SK-N-SH treated with all-trans-retinoic acid at 6 μM for 48 hours (cell line): ENCODE data around the gene MYO5B.

Experiments
- ATAC-seq: fragments of 200-7000 bp; cut with Tn5 transposase; 3 replicates; pipeline ENCODE4 v1.9.1; 2020; ENCODE audit warnings: mild to moderate bottlenecking, moderate library complexity
- ARNTL ChIP-seq: fragments of 450-650 bp; formaldehyde crosslinking; IDR thresholded peaks from 2 replicates; pipeline ENCODE4 v1.5.0; 2020; ENCODE audit warnings: low read depth, mild to moderate bottlenecking, moderate library complexity, borderline replicate concordance
- BACH2 ChIP-seq: fragments of 250-450 bp; sonication (Bioruptor Pico); IDR thresholded peaks from 2 replicates; pipeline ENCODE4 v1.9.0; 2021; ENCODE audit warnings: mild to moderate bottlenecking, borderline replicate concordance
- CREB5 ChIP-seq: fragments of 250-450 bp; sonication (Bioruptor Pico); IDR thresholded peaks from 2 replicates; pipeline ENCODE4 v1.5.1; 2020; ENCODE audit warnings: low read depth, mild to moderate bottlenecking, moderate library complexity
- CSDC2 ChIP-seq: fragments of 250-450 bp; sonication (Bioruptor Pico); IDR thresholded peaks from 2 replicates; pipeline ENCODE4 v1.5.0; 2020; ENCODE audit warnings: mild to moderate bottlenecking, moderate library complexity
- CSRNP3 ChIP-seq: fragments of 250-450 bp; sonication (Bioruptor Pico); IDR thresholded peaks from 2 replicates; pipeline ENCODE4 v1.5.1; 2021; ENCODE audit warnings: mild to moderate bottlenecking, moderate library complexity
- ESRRG ChIP-seq: fragments of 250-450 bp; sonication (Bioruptor Pico); IDR thresholded peaks from 2 replicates; pipeline ENCODE4 v1.6.1; 2021; ENCODE audit warnings: mild to moderate bottlenecking
- GLIS3 ChIP-seq: fragments of 250-450 bp; sonication (Bioruptor Pico); IDR thresholded peaks from 2 replicates; pipeline ENCODE4 v1.5.0; 2020; ENCODE audit warnings: mild to moderate bottlenecking, moderate library complexity
- ISL1 ChIP-seq: fragments of 250-450 bp; sonication (Bioruptor Pico); IDR thresholded peaks from 2 replicates; pipeline ENCODE4 v2.1.2; 2022; ENCODE audit warnings: mild to moderate bottlenecking, moderate library complexity
- PATZ1 ChIP-seq: fragments of 250-450 bp; sonication (Bioruptor Pico); IDR thresholded peaks from 2 replicates; pipeline ENCODE4 v1.8.0; 2020; ENCODE audit warnings: mild to moderate bottlenecking, moderate library complexity, borderline replicate concordance
- POU6F1 ChIP-seq: fragments of 250-450 bp; sonication (Bioruptor Pico); IDR thresholded peaks from 2 replicates; pipeline ENCODE4 v1.8.0; 2021; ENCODE audit warnings: low read depth, mild to moderate bottlenecking, moderate library complexity, borderline replicate concordance
- PPARA ChIP-seq: fragments of 250-450 bp; sonication (Bioruptor Pico); IDR thresholded peaks from 2 replicates; pipeline ENCODE4 v1.5.0; 2020; ENCODE audit warnings: mild to moderate bottlenecking, borderline replicate concordance
- RARB ChIP-seq: fragments of 250-450 bp; sonication (Bioruptor Pico); IDR thresholded peaks from 2 replicates; pipeline ENCODE4 v1.8.0; 2021; ENCODE audit warnings: mild to moderate bottlenecking, moderate library complexity
- SNAI2 ChIP-seq: fragments of 250-450 bp; sonication (Bioruptor Pico); IDR thresholded peaks from 2 replicates; pipeline ENCODE4 v1.5.0; 2020; ENCODE audit warnings: mild to moderate bottlenecking, moderate library complexity
- TCF4 ChIP-seq: fragments of 250-450 bp; sonication (Bioruptor Pico); IDR thresholded peaks from 2 replicates; pipeline ENCODE4 v1.8.0; 2021; ENCODE audit warnings: mild to moderate bottlenecking, moderate library complexity, borderline replicate concordance
- TOX ChIP-seq: fragments of 250-450 bp; sonication (Bioruptor Pico); IDR thresholded peaks from 2 replicates; pipeline ENCODE4 v1.8.0; 2021; ENCODE audit warnings: mild to moderate bottlenecking, moderate library complexity, borderline replicate concordance
- TSHZ2 ChIP-seq: fragments of 250-450 bp; sonication (Bioruptor Pico); IDR thresholded peaks from 2 replicates; pipeline ENCODE4 v1.5.0; 2020; ENCODE audit warnings: mild to moderate bottlenecking, moderate library complexity
- ZC3H10 ChIP-seq: fragments of 250-450 bp; sonication (Bioruptor Pico); IDR thresholded peaks from 2 replicates; pipeline ENCODE4 v1.5.1; 2021; ENCODE audit warnings: mild to moderate bottlenecking, moderate library complexity
- ZFP3 ChIP-seq: fragments of 250-450 bp; sonication (Bioruptor Pico); IDR thresholded peaks from 2 replicates; pipeline ENCODE4 v1.5.0; 2020; ENCODE audit warnings: mild to moderate bottlenecking, moderate library complexity
- ZFP30 ChIP-seq: fragments of 450-650 bp; formaldehyde crosslinking; IDR thresholded peaks from 2 replicates; pipeline ENCODE4 v1.5.0; 2022; ENCODE audit warnings: mild to moderate bottlenecking, moderate library complexity
- ZNF565 ChIP-seq: fragments of 450-650 bp; formaldehyde crosslinking; conservative IDR thresholded peaks from 2 replicates; pipeline ENCODE4 v1.5.0; 2020; ENCODE audit warnings: low read depth, mild to moderate bottlenecking, moderate library complexity
- ZNF70 ChIP-seq: fragments of 450-650 bp; formaldehyde crosslinking; IDR thresholded peaks from 2 replicates; pipeline ENCODE4 v1.5.0; 2020; ENCODE audit warnings: mild to moderate bottlenecking, moderate library complexity
- ZNF8 ChIP-seq: fragments of 450-650 bp; formaldehyde crosslinking; IDR thresholded peaks from 2 replicates; pipeline ENCODE4 v1.5.0; 2020; ENCODE audit warnings: mild to moderate bottlenecking, moderate library complexity

Gene MYO5B

GRCh38 chr18:49832221-49832647, 362.7 kb downstream of the MYO5B start (continued):
- TF ChIP-seq ZNF565 (CRISPR knock-in tag) (no peak), ZNF8 (CRISPR knock-in tag) (no peak)

- TF ChIP-seq ZNF565 (CRISPR knock-in tag) (no peak), POU6F1 (no peak), GLIS3 (CRISPR knock-in tag) (no peak), BACH2 (CRISPR knock-in tag) (no peak), CSDC2 (CRISPR knock-in tag) (no peak), PATZ1 (CRISPR knock-in tag) (no peak), ZFP3 (no peak), TSHZ2 (CRISPR knock-in tag) (no peak), RARB (CRISPR knock-in tag) (no peak), ZNF8 (CRISPR knock-in tag) (no peak), PPARA (CRISPR knock-in tag) (no peak), ISL1 (CRISPR knock-in tag) (no peak), CSRNP3 (no peak), ZFP30 (CRISPR knock-in tag) (no peak), ZC3H10 (CRISPR knock-in tag) (no peak), TCF4 (CRISPR knock-in tag) (no peak)
- ATAC-seq: no peak
Observed at GRCh38 chr18:49827996-49828395, 367.0 kb downstream of the MYO5B start.

GRCh38 chr18:49819823-49820671, 374.9 kb downstream of the MYO5B start:
- no peak for TF ChIP-seq POU6F1
- TF ChIP-seq ARNTL: no peak
- TF ChIP-seq GLIS3 (CRISPR knock-in tag): no peak
- TF ChIP-seq BACH2 (CRISPR knock-in tag): no peak
- TF ChIP-seq CSDC2 (CRISPR knock-in tag): no peak
- TF ChIP-seq TOX (CRISPR knock-in tag): no peak
- TF ChIP-seq SNAI2: no peak
- no peak for TF ChIP-seq ZFP3
- TF ChIP-seq CREB5: no peak
- no peak for TF ChIP-seq ZFP30 (CRISPR knock-in tag)
- no peak for TF ChIP-seq ZNF70
- no peak for TF ChIP-seq ESRRG (CRISPR knock-in tag)
- TF ChIP-seq ZNF565 (CRISPR knock-in tag): no peak
- TF ChIP-seq, all 23 proteins: peak for 0
- no peak for ATAC-seq
